Measurements from ENCODE around the gene ATP5PO. TPM values are rescaled to one million over a fixed set of nuclear protein-coding genes. Genes with fewer than 3 reads are reported as not detected.
A peak's percentile ranks its signal among the peaks of the same experiment; 100 is the strongest.

The ATP5PO gene
- total and polyA plus RNA-seq, 2 of the 13 experiments (the other 11 are each of a cell fraction or from before 2014, with no cell fraction given) = 256 to 297 TPM

GRCh38 chr21:33915368-33916199 lies at the start of gene ATP5PO (continued):
- TF ChIP-seq KDM5B (CRISPR knock-in tag; IDR thresholded peaks at IDR 0.05; ENCODE audit: borderline replicate concordance) = peak; percentile 76; the same call in 1 of the 2 replicates
- no peak for TF ChIP-seq TBX3 (IDR thresholded peaks at IDR 0.05; ENCODE audit: borderline replicate concordance)
- TF ChIP-seq ZNF839 (CRISPR knock-in tag; IDR thresholded peaks at IDR 0.05; ENCODE audit: borderline replicate concordance) = no peak
- TF ChIP-seq ZNF326 (CRISPR knock-in tag; IDR thresholded peaks at IDR 0.05; ENCODE audit: borderline replicate concordance) = no peak
- TF ChIP-seq ZBED4 (CRISPR knock-in tag; IDR thresholded peaks at IDR 0.05; ENCODE audit: borderline replicate concordance) = no peak
- no peak for TF ChIP-seq SAFB2 (CRISPR knock-in tag; IDR thresholded peaks at IDR 0.05; ENCODE audit: borderline replicate concordance, low read depth)
- TF ChIP-seq TEAD3 (CRISPR knock-in tag; optimal IDR thresholded peaks at IDR 0.05; ENCODE audit: borderline replicate concordance) = peak; percentile 33
- peak; percentile 46; the same call in 1 of the 2 replicates for TF ChIP-seq CBX5 (CRISPR knock-in tag; IDR thresholded peaks at IDR 0.05; ENCODE audit: borderline replicate concordance)
- no peak for TF ChIP-seq ZBTB49 (CRISPR knock-in tag; IDR thresholded peaks at IDR 0.05; ENCODE audit: borderline replicate concordance)
- TF ChIP-seq ZFP37 (CRISPR knock-in tag; IDR thresholded peaks at IDR 0.05; ENCODE audit: borderline replicate concordance) = no peak
- TF ChIP-seq HMGA1 (CRISPR knock-in tag; conservative IDR thresholded peaks at IDR 0.05) = no peak
- no peak for TF ChIP-seq NCOA1 (CRISPR knock-in tag; IDR thresholded peaks at IDR 0.05)
- TF ChIP-seq ZBTB1 (CRISPR knock-in tag; IDR thresholded peaks at IDR 0.05; ENCODE audit: borderline replicate concordance) = no peak
- TF ChIP-seq TEF (CRISPR knock-in tag; IDR thresholded peaks at IDR 0.05) = no peak
- no peak for TF ChIP-seq NR2F2 (IDR thresholded peaks at IDR 0.05; ENCODE audit: borderline replicate concordance, low read depth)
- no peak for TF ChIP-seq ZNF841 (CRISPR knock-in tag; IDR thresholded peaks at IDR 0.05; ENCODE audit: borderline replicate concordance)
- no peak for TF ChIP-seq ZNF577 (CRISPR knock-in tag; IDR thresholded peaks at IDR 0.05; ENCODE audit: borderline replicate concordance, low read depth)
